Ovary (tissue), 9 donors: ENCODE measurements around the gene C3. TPM values are rescaled to one million over a fixed set of nuclear protein-coding genes. Genes with fewer than 3 reads are reported as not detected.

ENCODE experiments used
- DNase-seq, 5 donors: peaks; one replicate each; pipeline ENCODE4 v3.0.0-alpha.2; 2019 to 2020
- H3K27ac ChIP-seq, 2 donors: fragments of 200-600 bp; one replicate each; pipeline versions ENCODE4 v1.5.1 to v1.8.0; 2019 to 2022
- H3K27me3 ChIP-seq: fragments of 200-600 bp; one replicate; pipeline ENCODE4 v1.8.0; 2022
- H3K36me3 ChIP-seq: fragments of 200-600 bp; sonication (generic); one replicate; pipeline ENCODE4 v1.5.1; 2019
- H3K4me1 ChIP-seq: one replicate; pipeline ENCODE4 v1.8.1; 2013; ENCODE audit warnings: mild to moderate bottlenecking, moderate library complexity; ENCODE audit not compliant: insufficient read depth
- H3K4me3 ChIP-seq: fragments of 200-600 bp; sonication (generic); one replicate; pipeline ENCODE4 v1.5.1; 2017
- H3K9me3 ChIP-seq, 2 donors: fragments of 200-600 bp in 1 of 2; sonication (generic) in 1 of 2; one replicate each; pipeline versions ENCODE4 v1.5.1 to v1.8.1; 2013 to 2019; ENCODE audit warnings: mild to moderate bottlenecking in 1 of 2, moderate library complexity in 1 of 2
- EP300 ChIP-seq: sonication (generic); formaldehyde crosslinking; IDR thresholded peaks from one replicate; pipeline ENCODE4 v1.6.1; 2017; ENCODE audit warnings: antibody characterized with exemption
- POLR2A ChIP-seq: fragments of 450-650 bp; IDR thresholded peaks from one replicate; pipeline ENCODE4 v1.6.1; 2017; ENCODE audit warnings: antibody characterized with exemption, mild to moderate bottlenecking, moderate library complexity
- WGBS, 3 donors: extraction: QIAGEN DNeasy Blood & Tissue Kit in 1 of 3; methylation state at CpG; one replicate each; pipeline versions ENCODE4 v1.1.5 to v1.1.7; 2013 to 2017; 5-methylcytosine and 5-hydroxymethylcytosine counted together
- intact Hi-C, 4 donors: fragments of 100-400 bp; cut with DNase I; formaldehyde crosslinking; loops; one replicate each; pipeline versions ENCODE4 v1.11.0 to v1.15.1; 2022 to 2023
- polyA plus RNA-seq, 2 donors: library from polyadenylated mRNA; stranded (reverse); fragments of 200-250 nt in 1 of 2; fragments of 350-450 nt in 1 of 2; fragmentation: Illumina TruSeq in 1 of 2; extraction: RNeasy Lipid Tissue Mini Kit (QIAGEN cat#74804) in 1 of 2; gene quantifications; one replicate each; pipeline ENCODE4 v1.2.3, GENCODE V29; 2013 to 2014
- total RNA-seq, 7 donors: library from RNA; depleted of rRNA in 2 of 7; stranded (reverse); fragments of >200 nt in 2 of 7; fragmentation: NEBNext Ultra II Directional in 3 of 7; extraction: Animal tissue kit (Norgen Biotek cat#: 25700) in 3 of 7; gene quantifications; one replicate each; pipeline versions ENCODE4 v1.1.0 to v1.2.4, GENCODE V29; 2016 to 2023
- TF ChIP-seq, protein P1 (sequence below), 3 donors: fragments of 450-650 bp in 2 of 3; fragments of 200-600 bp in 1 of 3; IDR thresholded peaks; one replicate each; pipeline versions ENCODE4 v1.5.1 to v1.8.0; 2016 to 2022; ENCODE audit warnings: antibody characterized with exemption in 3 of 3, mild to moderate bottlenecking in 1 of 3
- donor health status: DM: no; HTN: no; CAD: no; lungs with moderate emphysema.
- donor health status: DM: no; HTN: no; CAD: no.
- donor health status: Bipolar disorder and iron deficiency.
- donor health status: DM: yes; HTN: yes; CAD: no.
- donor health status: DM: no; HTN: no; CAD: no.
- donor health status: DM: yes; HTN: yes; CAD: no.

The C3 gene
- total and polyA plus RNA-seq, 9 donors = 130 to 3,887 (median 1,173) TPM

DNA sequence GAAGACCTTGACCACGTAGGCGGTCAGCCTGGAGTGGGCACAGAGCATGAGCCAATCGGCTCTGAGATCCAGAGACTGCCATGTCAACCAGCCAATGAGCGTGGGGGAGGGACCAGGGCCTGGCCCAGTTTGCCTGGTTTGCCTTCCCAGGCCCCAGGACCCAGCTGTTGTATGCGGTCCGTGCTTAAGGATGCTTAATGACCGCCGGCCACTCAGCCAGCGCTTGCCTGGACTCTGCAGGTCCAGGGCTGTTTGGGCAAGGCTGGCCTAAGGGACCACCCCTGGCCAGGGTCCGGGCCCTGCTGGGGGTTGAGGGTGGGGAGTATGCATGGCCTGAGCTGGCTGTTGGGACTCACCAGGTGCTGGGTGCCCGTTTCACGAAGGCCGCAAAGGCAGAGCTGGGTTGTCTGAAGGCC lies 27.4 kb downstream of the C3 start:
- no peaks in the 10 kb centered on the region for H3K9me3 ChIP-seq
- TF ChIP-seq POLR2A = no peak
- no peak for TF ChIP-seq EP300
- H3K4me3 ChIP-seq = no peak overlapping the region
- H3K27me3 ChIP-seq = no peaks in the 10 kb centered on the region
- H3K4me1 ChIP-seq = no peaks in the 10 kb centered on the region
- DNase-seq = no peak
- WGBS, 3 donors = 85 to 86% (median 86%) methylated on average over 9 to 13 of the region's 13 CpGs
- intact Hi-C loops = no loop called here
- no peak overlapping the region for H3K27ac ChIP-seq
- H3K36me3 ChIP-seq = no peaks in the 10 kb centered on the region

DNA sequence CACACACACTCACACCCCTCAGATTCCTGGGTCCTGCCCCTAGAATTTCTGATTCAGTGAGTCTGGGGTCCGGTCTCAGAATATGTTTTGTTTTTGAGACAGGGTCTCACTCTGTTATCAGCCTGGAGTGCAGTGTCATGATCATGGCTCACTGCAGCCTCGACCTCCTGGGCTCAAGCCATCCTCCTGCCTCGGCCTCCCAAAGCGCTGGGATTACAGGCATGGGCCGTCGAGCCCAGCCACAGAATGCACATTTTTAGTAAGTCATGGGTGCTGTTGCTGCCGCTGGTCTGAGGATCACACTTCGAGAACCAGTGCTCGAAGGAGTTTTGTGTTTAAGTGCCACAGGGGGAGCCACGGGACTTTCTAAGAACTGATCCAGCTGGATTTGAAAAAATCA lies 28.4 kb downstream of the C3 start:
- TF ChIP-seq EP300 (no peak), POLR2A (no peak)
- TF ChIP-seq, protein P1, sequence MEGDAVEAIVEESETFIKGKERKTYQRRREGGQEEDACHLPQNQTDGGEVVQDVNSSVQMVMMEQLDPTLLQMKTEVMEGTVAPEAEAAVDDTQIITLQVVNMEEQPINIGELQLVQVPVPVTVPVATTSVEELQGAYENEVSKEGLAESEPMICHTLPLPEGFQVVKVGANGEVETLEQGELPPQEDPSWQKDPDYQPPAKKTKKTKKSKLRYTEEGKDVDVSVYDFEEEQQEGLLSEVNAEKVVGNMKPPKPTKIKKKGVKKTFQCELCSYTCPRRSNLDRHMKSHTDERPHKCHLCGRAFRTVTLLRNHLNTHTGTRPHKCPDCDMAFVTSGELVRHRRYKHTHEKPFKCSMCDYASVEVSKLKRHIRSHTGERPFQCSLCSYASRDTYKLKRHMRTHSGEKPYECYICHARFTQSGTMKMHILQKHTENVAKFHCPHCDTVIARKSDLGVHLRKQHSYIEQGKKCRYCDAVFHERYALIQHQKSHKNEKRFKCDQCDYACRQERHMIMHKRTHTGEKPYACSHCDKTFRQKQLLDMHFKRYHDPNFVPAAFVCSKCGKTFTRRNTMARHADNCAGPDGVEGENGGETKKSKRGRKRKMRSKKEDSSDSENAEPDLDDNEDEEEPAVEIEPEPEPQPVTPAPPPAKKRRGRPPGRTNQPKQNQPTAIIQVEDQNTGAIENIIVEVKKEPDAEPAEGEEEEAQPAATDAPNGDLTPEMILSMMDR (IDR thresholded peaks at IDR 0.05) = no peak
- DNase-seq = no peak
- no peaks in the 10 kb centered on the region for H3K4me1 ChIP-seq
- no peak overlapping the region for H3K4me3 ChIP-seq
- no peak overlapping the region for H3K27ac ChIP-seq
- intact Hi-C loops = no loop called here
- H3K9me3 ChIP-seq = no peaks in the 10 kb centered on the region
- 81 to 91% (median 85%) methylated on average over 10 of the region's 10 CpGs for WGBS, 3 donors
- no peaks in the 10 kb centered on the region for H3K27me3 ChIP-seq
- H3K36me3 ChIP-seq = no peaks in the 10 kb centered on the region

DNA sequence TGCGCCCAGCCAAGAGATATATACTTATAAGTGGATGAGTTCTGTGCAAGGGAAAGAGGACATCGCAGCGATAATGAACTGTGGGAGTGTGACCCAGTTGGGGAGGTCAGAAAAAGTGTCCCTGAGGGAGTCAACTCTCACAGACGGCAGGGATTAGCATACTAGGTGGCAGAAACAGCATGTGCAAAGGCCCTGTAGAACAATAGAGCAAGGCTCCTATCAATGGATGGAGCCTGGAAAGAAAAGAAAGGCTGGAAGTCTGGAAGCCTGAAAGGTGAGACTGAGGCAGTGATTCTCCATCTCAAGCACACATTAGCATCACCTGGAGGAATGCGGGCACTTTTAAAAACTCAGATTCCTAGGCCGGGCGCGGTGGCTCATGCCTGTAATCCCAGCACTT lies 29.1 kb downstream of the C3 start:
- H3K36me3 ChIP-seq = no peaks in the 10 kb centered on the region
- no peak for DNase-seq
- 82 to 90% (median 89%) methylated on average over 8 of the region's 8 CpGs for WGBS, 3 donors

DNA sequence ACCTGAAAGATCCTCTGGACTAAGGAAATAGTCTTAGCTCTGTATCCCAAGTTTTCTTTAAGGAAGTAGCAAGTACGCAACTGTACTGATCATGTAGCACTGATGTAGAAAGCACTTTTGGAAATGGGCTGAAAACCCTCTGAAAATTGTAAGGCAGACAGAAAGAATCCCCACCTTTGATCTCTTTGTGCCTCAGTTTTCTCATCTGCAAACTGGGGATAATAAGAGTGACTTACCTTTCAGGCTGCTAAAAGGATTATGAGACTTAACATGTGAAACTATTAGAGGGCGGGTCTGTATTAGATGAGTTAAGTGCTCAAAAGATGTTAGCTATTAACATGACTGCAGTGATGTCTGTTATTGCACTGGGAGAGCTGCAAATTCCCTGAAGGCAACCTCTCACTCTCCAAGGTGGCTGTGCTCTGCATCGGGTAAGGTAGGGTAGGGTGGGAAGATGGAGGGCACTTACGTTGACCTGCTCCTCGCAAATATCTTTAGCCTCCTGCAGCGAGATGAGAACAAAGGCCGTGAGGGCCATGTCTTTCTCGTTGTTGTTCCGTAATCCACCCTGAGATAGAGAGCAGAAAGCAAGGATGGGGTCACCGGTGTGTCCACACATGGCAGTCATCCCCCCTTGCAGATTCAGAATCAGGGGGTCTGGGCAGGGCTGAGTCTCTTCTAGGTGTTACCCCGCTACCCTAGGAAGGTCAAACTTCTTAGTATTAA lies 30.1 kb downstream of the C3 start:
- TF ChIP-seq EP300 (no peak), POLR2A (no peak)
- TF ChIP-seq, protein P1 (IDR thresholded peaks at IDR 0.05) = no peak
- DNase-seq = no peak
- Histone ChIP-seq H3K9me3 (no peaks in the 10 kb centered on the region), H3K36me3 (no peaks in the 10 kb centered on the region), H3K27me3 (no peaks in the 10 kb centered on the region), H3K27ac (no peak overlapping the region), H3K4me3 (no peak overlapping the region), H3K4me1 (no peaks in the 10 kb centered on the region)
- 70 to 82% (median 80%) methylated on average over 11 of the region's 11 CpGs for WGBS, 3 donors
- intact Hi-C loops = no loop called here

More for the DNA sequence above, 29.1 kb downstream of the C3 start:
- H3K4me1 ChIP-seq = no peaks in the 10 kb centered on the region
- no peak overlapping the region for H3K27ac ChIP-seq
- no peaks in the 10 kb centered on the region for H3K27me3 ChIP-seq
- intact Hi-C loops = no loop called here
- H3K9me3 ChIP-seq = no peaks in the 10 kb centered on the region
- no peak overlapping the region for H3K4me3 ChIP-seq
- TF ChIP-seq EP300 = no peak
- TF ChIP-seq, protein P1 (IDR thresholded peaks at IDR 0.05) = no peak
- TF ChIP-seq POLR2A = no peak

DNA sequence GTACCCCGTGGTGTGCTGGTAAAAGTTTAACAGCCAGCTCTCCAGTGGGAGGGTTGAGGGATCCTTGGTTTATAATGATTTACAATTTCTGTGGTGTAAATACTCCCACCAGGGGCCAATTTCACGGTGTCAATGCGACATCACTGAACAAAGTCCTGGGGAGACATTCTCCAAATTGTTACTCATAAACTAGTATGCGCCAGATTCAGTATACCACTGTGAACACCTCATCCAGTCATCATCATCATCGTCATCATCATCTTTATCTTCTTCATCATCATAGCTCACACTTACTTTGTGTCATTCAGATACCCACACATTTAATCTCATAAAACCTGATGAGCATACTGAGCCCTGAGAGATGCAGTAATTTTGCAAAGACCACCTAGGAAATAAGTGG lies 33.3 kb downstream of the C3 start:
- 55 to 65% (median 58%) methylated on average over 5 of the region's 5 CpGs for WGBS, 3 donors
- DNase-seq = no peak
- H3K9me3 ChIP-seq = no peaks in the 10 kb centered on the region
- TF ChIP-seq EP300 = no peak
- TF ChIP-seq, protein P1 (IDR thresholded peaks at IDR 0.05) = no peak
- no peak for TF ChIP-seq POLR2A
- no peak overlapping the region for H3K27ac ChIP-seq
- H3K27me3 ChIP-seq = no peaks in the 10 kb centered on the region
- no peaks in the 10 kb centered on the region for H3K36me3 ChIP-seq
- intact Hi-C loops = no loop called here
- H3K4me3 ChIP-seq = no peak overlapping the region
- H3K4me1 ChIP-seq = no peaks in the 10 kb centered on the region
